IMR-90 (cell line): ENCODE data around the gene ANKRD44.

Experiments used
- BHLHE40 ChIP-seq: fragments of 150-350 bp; IDR thresholded peaks from 2 replicates; pipeline ENCODE4 v1.6.1; 2016; ENCODE audit warnings: mild to moderate bottlenecking, low read depth, low read length
- CTCF ChIP-seq: conservative IDR thresholded peaks from 2 replicates; pipeline ENCODE4 v1.5.1; 2012; ENCODE audit warnings: mild to moderate bottlenecking, low read depth, low read length, improper control_type of control experiment
- FOS ChIP-seq: fragments of 150-350 bp; IDR thresholded peaks from 2 replicates; pipeline ENCODE4 v1.6.1; 2016; ENCODE audit warnings: low read depth, low read length
- MAFK ChIP-seq: IDR thresholded peaks from 2 replicates; pipeline ENCODE4 v1.6.1; 2012; ENCODE audit warnings: low read depth, low read length, improper control_type of control experiment
- MXI1 ChIP-seq: IDR thresholded peaks from 2 replicates; pipeline ENCODE4 v1.6.1; 2012; ENCODE audit warnings: low read depth, mild to moderate bottlenecking, low read length, moderate library complexity, borderline replicate concordance
- NFE2L2 ChIP-seq: fragments of 150-350 bp; IDR thresholded peaks from 2 replicates; pipeline ENCODE4 v1.6.1; 2016; ENCODE audit warnings: low read depth, mild to moderate bottlenecking, low read length
- POLR2A ChIP-seq: IDR thresholded peaks from 2 replicates; pipeline ENCODE4 v1.6.1; 2012; ENCODE audit warnings: mild to moderate bottlenecking, low read depth, low read length
- RAD21 ChIP-seq: IDR thresholded peaks from 2 replicates; pipeline ENCODE4 v1.6.1; 2012; ENCODE audit warnings: low read length, improper control_type of control experiment
- RFX5 ChIP-seq: IDR thresholded peaks from 2 replicates; pipeline ENCODE4 v1.8.0; 2012; ENCODE audit warnings: low read depth, mild to moderate bottlenecking, low read length, moderate library complexity
- SMC3 ChIP-seq: fragments of 150-350 bp; IDR thresholded peaks from 2 replicates; pipeline ENCODE4 v1.6.1; 2016; ENCODE audit warnings: low read depth, mild to moderate bottlenecking, antibody characterized with exemption, low read length, moderate library complexity
- TF ChIP-seq, protein P1 (sequence below): fragments of 150-350 bp; IDR thresholded peaks from 2 replicates; pipeline ENCODE4 v1.6.1; 2017; ENCODE audit warnings: mild to moderate bottlenecking, antibody characterized with exemption, low read length, low read depth

GRCh38 chr2:197140045-197140444, 170.5 kb downstream of the ANKRD44 start:
- TF ChIP-seq BHLHE40 (no peak), CTCF (no peak), NFE2L2 (no peak), RFX5 (no peak), POLR2A (no peak), RAD21 (no peak), SMC3 (no peak), MAFK (no peak), MXI1 (no peak), FOS (no peak)
- TF ChIP-seq, protein P1, sequence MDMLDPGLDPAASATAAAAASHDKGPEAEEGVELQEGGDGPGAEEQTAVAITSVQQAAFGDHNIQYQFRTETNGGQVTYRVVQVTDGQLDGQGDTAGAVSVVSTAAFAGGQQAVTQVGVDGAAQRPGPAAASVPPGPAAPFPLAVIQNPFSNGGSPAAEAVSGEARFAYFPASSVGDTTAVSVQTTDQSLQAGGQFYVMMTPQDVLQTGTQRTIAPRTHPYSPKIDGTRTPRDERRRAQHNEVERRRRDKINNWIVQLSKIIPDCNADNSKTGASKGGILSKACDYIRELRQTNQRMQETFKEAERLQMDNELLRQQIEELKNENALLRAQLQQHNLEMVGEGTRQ = no peak
